Transverse colon (tissue), 4 donors: ENCODE results near the gene DAB2IP.
A peak's percentile ranks its signal among the peaks of the same experiment; 100 is the strongest.

Source experiments
- CTCF ChIP-seq, 5 experiments: fragments of 200-600 bp in 3 of 5; fragments of 450-650 bp in 2 of 5; sonication (generic) in 3 of 5; IDR thresholded peaks; 1 replicate in 2 of 5; 2 replicates in 3 of 5; pipeline ENCODE4 v1.5.1; 2016 to 2017; ENCODE audit warnings: antibody characterized with exemption in 5 of 5, inconsistent platforms in 3 of 5, mild to moderate bottlenecking in 2 of 5, moderate library complexity in 1 of 5
- EP300 ChIP-seq: sonication (generic); formaldehyde crosslinking; IDR thresholded peaks from one replicate; pipeline ENCODE4 v1.6.1; 2017; ENCODE audit warnings: antibody characterized with exemption, low read depth
- POLR2A ChIP-seq: fragments of 450-650 bp; IDR thresholded peaks from one replicate; pipeline ENCODE4 v1.6.1; 2016; ENCODE audit warnings: antibody characterized with exemption, mild to moderate bottlenecking, moderate library complexity
- POLR2AphosphoS5 ChIP-seq, 3 donors: sonication (generic); formaldehyde crosslinking; IDR thresholded peaks; one replicate each; pipeline ENCODE4 v1.6.1; 2016; ENCODE audit warnings: antibody characterized with exemption in 3 of 3

DNA sequence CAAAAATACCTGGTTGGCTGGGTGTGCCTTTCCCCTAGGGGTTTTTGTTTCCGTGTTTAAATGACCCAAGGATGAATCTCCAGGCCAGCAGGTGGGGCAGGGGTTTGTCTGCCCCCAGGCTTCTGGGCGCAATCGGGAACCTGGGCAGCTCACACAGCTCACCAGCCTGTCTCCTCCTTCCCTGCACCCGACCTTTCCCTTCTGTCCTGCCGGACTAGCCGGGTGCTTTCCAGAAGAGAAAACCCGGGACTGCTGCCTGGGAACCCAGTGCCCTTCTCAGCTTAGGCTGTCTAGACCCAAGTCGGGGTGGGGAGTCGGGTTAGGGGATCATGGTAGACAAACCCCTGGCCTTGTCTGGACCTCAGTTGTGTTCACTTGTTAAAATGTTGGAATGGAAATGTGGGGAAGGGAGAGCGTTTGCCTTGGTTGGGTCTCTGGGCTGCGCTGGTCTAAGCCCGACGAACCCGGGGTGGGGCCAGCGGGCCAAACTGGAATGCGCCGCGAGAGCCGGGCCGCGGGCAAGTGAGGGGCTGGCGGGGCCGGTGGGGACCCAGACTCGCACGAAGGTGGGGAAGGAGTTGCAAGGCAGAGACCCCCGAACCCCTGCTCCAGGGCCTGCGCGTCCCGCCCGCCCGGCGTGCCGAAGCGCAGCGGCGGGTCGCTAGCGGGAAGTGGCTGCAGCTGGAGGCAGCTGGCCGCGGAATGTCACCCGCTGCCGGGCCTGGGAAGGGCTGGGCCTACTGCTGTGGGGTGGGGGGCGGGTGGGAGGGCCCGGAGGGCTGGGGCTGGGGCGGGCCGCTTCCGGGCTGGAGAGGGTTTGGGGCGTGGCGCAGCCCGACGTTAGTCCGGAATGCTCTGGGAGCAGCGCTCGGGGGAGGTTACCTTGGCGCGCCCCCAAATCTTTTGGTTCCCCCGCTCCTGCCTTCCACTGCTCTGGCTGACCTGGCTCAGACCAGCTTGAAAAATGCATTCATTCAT, 84.6 kb downstream of the DAB2IP start:
- TF ChIP-seq CTCF (IDR thresholded peaks at IDR 0.05): no peak
- TF ChIP-seq POLR2AphosphoS5 (IDR thresholded peaks at IDR 0.05): peak; percentile 83 to 94 (median 92)
- TF ChIP-seq POLR2A: peak; percentile 62
- TF ChIP-seq EP300: no peak
